Epithelial cell of proximal tubule (primary cell): Measurements from ENCODE around the gene TMEM158. TPM values are rescaled to one million over a fixed set of nuclear protein-coding genes. Genes with fewer than 3 reads are reported as not detected.
A peak's percentile ranks its signal among the peaks of the same experiment; 100 is the strongest.

Source experiments
- DNase-seq: peaks from one replicate; pipeline ENCODE4 v3.0.0-alpha.2; 2011; ENCODE audit warnings: low read depth
- H3K4me3 ChIP-seq: 2 replicates; pipeline ENCODE4 v1.5.1; 2011; ENCODE audit warnings: low read depth, mild to moderate bottlenecking, low read length
- total RNA-seq: library from RNA; depleted of rRNA; stranded (reverse); fragments of >200 nt; gene quantifications from 2 replicates; pipeline ENCODE4 v1.2.3, GENCODE V29; 2015
- TF ChIP-seq, protein P1 (sequence below): conservative IDR thresholded peaks from 2 replicates; pipeline ENCODE4 v1.5.1; 2012; ENCODE audit warnings: low read depth, mild to moderate bottlenecking, low read length

TMEM158 gene
- total RNA-seq, 1 donor from 2014 or later: 5.0 TPM

GRCh38 chr3:45223889-45224727, 2.0 kb downstream of the TMEM158 start:
- peak overlapping the region; percentile 56 for H3K4me3 ChIP-seq
- no peak for DNase-seq
- TF ChIP-seq, protein P1, sequence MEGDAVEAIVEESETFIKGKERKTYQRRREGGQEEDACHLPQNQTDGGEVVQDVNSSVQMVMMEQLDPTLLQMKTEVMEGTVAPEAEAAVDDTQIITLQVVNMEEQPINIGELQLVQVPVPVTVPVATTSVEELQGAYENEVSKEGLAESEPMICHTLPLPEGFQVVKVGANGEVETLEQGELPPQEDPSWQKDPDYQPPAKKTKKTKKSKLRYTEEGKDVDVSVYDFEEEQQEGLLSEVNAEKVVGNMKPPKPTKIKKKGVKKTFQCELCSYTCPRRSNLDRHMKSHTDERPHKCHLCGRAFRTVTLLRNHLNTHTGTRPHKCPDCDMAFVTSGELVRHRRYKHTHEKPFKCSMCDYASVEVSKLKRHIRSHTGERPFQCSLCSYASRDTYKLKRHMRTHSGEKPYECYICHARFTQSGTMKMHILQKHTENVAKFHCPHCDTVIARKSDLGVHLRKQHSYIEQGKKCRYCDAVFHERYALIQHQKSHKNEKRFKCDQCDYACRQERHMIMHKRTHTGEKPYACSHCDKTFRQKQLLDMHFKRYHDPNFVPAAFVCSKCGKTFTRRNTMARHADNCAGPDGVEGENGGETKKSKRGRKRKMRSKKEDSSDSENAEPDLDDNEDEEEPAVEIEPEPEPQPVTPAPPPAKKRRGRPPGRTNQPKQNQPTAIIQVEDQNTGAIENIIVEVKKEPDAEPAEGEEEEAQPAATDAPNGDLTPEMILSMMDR: no peak

- DNase-seq: no peak
- TF ChIP-seq, protein P1: no peak
- H3K4me3 ChIP-seq: no peak overlapping the region
Observed at GRCh38 chr3:45219694-45220093, 6.4 kb downstream of the TMEM158 start.

DNA sequence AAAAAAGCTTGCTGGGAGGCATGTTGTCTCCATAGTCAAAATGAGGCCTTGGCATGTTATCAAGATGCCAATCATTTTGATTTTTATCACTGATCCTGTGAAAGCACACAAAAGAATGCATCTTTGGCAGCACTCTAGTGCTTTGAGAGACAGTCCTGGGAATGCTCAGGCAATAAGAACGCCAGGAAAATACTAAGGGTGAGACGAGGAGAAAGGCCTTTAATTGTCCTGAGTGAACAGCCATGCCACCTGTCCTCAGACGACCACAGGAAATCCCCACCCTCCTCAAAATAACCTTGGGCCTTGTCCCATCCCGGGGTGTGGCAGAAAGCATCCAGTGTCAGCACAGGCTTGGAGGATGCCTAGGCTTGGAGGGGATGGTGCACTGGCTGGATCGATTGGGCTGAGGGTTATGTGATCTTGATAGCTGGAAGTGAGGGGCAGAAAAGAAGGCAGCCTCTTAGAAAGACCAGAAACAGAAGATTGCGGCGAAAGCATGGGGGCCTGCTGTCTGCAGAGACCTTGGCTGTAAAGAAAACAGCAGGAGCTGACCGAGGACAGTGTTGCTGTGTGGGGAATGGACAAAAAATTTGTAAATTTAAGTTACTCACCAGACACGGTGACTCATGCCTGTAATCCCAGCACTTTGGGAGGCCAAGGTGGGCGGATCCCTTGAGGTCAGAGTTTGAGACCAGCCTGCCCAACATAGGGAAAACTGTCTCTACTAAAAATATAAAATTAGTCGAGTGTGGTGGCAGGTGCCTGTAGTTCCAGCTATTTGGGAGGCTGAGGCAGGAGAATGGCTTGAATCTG, 7.3 kb downstream of the TMEM158 start:
- DNase-seq: no peak
- TF ChIP-seq, protein P1: no peak
- no peak overlapping the region for H3K4me3 ChIP-seq

- TF ChIP-seq, protein P1: no peak
- DNase-seq: no peak
- H3K4me3 ChIP-seq: no peak overlapping the region
Observed at GRCh38 chr3:45216021-45216609, 10.0 kb downstream of the TMEM158 start.

GRCh38 chr3:45215466-45215865, 10.6 kb downstream of the TMEM158 start:
- TF ChIP-seq, protein P1: no peak
- no peak overlapping the region for H3K4me3 ChIP-seq
- DNase-seq: no peak

GRCh38 chr3:45214061-45214680, 11.9 kb downstream of the TMEM158 start:
- no peak for DNase-seq
- TF ChIP-seq, protein P1: no peak
- H3K4me3 ChIP-seq: no peak overlapping the region
